Lung (tissue), 12 donors: ENCODE data around the gene CLRN1. TPM values are rescaled to one million over a fixed set of nuclear protein-coding genes. Genes with fewer than 3 reads are reported as not detected.

Experiments
- ATAC-seq: fragments of 200-7000 bp; cut with Tn5 transposase; one replicate; pipeline ENCODE4 v1.9.1; 2020; ENCODE audit warnings: moderate number of reproducible peaks; ENCODE audit not compliant: insufficient read depth, low FRiP score
- DNase-seq, 3 donors: peaks; one replicate each; pipeline ENCODE4 v3.0.0-alpha.2; 2013 to 2017
- H3K27ac ChIP-seq, 2 donors: one replicate each; pipeline ENCODE4 v1.5.1; 2013; ENCODE audit warnings: mild to moderate bottlenecking in 2 of 2, moderate library complexity in 2 of 2, control low read depth in 1 of 2, inconsistent platforms in 1 of 2, low read depth in 1 of 2, low read length in 1 of 2
- H3K27me3 ChIP-seq, 3 donors: one replicate each; pipeline ENCODE4 v1.5.1; 2013; ENCODE audit warnings: low read length in 2 of 3; ENCODE audit not compliant: control insufficient read depth in 3 of 3, insufficient read depth in 3 of 3
- H3K36me3 ChIP-seq, 4 donors: one replicate each; pipeline ENCODE4 v1.5.1; 2013; ENCODE audit warnings: low read length in 4 of 4, mild to moderate bottlenecking in 1 of 4, moderate library complexity in 1 of 4; ENCODE audit not compliant: control insufficient read depth in 4 of 4, insufficient read depth in 4 of 4
- H3K4me1 ChIP-seq, 5 donors: one replicate each; pipeline ENCODE4 v1.5.1; 2013; ENCODE audit warnings: low read length in 5 of 5, mild to moderate bottlenecking in 2 of 5, moderate library complexity in 1 of 5; ENCODE audit not compliant: control insufficient read depth in 5 of 5, insufficient read depth in 5 of 5
- H3K4me3 ChIP-seq: one replicate; pipeline ENCODE4 v1.5.1; 2013; ENCODE audit warnings: mild to moderate bottlenecking, control low read depth, moderate library complexity
- H3K9ac ChIP-seq, 2 donors: one replicate each; pipeline ENCODE4 v1.5.1; 2013; ENCODE audit warnings: low read length in 2 of 2, control low read depth in 1 of 2; ENCODE audit not compliant: insufficient read depth in 1 of 2
- H3K9me3 ChIP-seq, 4 donors: one replicate each; pipeline ENCODE4 v1.5.1; 2013; ENCODE audit warnings: low read length in 3 of 4, mild to moderate bottlenecking in 1 of 4, moderate library complexity in 1 of 4; ENCODE audit not compliant: control insufficient read depth in 4 of 4, insufficient read depth in 3 of 4
- WGBS, 2 donors: extraction: QIAGEN DNeasy Blood & Tissue Kit; methylation state at CpG; one replicate each; pipeline ENCODE4 v1.1.7; 2013; 5-methylcytosine and 5-hydroxymethylcytosine counted together
- polyA plus RNA-seq, 2 donors: library from polyadenylated mRNA; stranded (reverse); fragments of 200-250 nt; gene quantifications; one replicate each; pipeline ENCODE4 v1.2.1, GENCODE V29; 2013
- total RNA-seq, 2 donors: library from RNA; depleted of rRNA in 1 of 2; stranded (reverse); fragments of >200 nt in 1 of 2; gene quantifications; one replicate each; pipeline ENCODE4 v1.2.1, GENCODE V29; 2014 to 2021
- TF ChIP-seq, protein P1 (sequence below): IDR thresholded peaks from 2 replicates; pipeline ENCODE4 v1.5.1; 2012; ENCODE audit warnings: mild to moderate bottlenecking; ENCODE audit errors: control extremely low read depth, extremely low read depth
- donor health status: control.
- donor health status: control.
- donor health status: Bipolar disorder and iron deficiency.
- donor health status: healthy.
- donor health status: DM: yes; HTN: yes; CAD: no.

Gene CLRN1
- total and polyA plus RNA-seq, 4 donors: not detected

- Histone ChIP-seq H3K27me3 (peaks cover 0 to 3% (median 0%) of the 10 kb centered on the region in 3 donors), H3K9ac (no peak overlapping the region), H3K27ac (no peak overlapping the region), H3K4me1 (no peaks in the 10 kb centered on the region), H3K36me3 (no peaks in the 10 kb centered on the region), H3K4me3 (no peak overlapping the region), H3K9me3 (no peaks in the 10 kb centered on the region)
- 83 to 94% methylated on average over 2 of the region's 2 CpGs for WGBS, 2 donors
- TF ChIP-seq, protein P1, sequence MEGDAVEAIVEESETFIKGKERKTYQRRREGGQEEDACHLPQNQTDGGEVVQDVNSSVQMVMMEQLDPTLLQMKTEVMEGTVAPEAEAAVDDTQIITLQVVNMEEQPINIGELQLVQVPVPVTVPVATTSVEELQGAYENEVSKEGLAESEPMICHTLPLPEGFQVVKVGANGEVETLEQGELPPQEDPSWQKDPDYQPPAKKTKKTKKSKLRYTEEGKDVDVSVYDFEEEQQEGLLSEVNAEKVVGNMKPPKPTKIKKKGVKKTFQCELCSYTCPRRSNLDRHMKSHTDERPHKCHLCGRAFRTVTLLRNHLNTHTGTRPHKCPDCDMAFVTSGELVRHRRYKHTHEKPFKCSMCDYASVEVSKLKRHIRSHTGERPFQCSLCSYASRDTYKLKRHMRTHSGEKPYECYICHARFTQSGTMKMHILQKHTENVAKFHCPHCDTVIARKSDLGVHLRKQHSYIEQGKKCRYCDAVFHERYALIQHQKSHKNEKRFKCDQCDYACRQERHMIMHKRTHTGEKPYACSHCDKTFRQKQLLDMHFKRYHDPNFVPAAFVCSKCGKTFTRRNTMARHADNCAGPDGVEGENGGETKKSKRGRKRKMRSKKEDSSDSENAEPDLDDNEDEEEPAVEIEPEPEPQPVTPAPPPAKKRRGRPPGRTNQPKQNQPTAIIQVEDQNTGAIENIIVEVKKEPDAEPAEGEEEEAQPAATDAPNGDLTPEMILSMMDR: no peak
- DNase-seq: no peak
- no peak for ATAC-seq
Measured at GRCh38 chr3:150965436-150965835, 7.1 kb downstream of the CLRN1 start.

GRCh38 chr3:150961949-150962348 is 10.6 kb downstream of the CLRN1 start:
- DNase-seq (no peak), ATAC-seq (no peak)
- Histone ChIP-seq H3K36me3 (no peaks in the 10 kb centered on the region), H3K9me3 (no peaks in the 10 kb centered on the region), H3K4me1 (no peaks in the 10 kb centered on the region), H3K27me3 (peaks cover 0 to 3% (median 0%) of the 10 kb centered on the region in 3 donors), H3K4me3 (no peak overlapping the region), H3K27ac (no peak overlapping the region), H3K9ac (no peak overlapping the region)
- TF ChIP-seq, protein P1: no peak
- WGBS, 2 donors: 92 to 95% methylated on average over 4 of the region's 4 CpGs

DNA sequence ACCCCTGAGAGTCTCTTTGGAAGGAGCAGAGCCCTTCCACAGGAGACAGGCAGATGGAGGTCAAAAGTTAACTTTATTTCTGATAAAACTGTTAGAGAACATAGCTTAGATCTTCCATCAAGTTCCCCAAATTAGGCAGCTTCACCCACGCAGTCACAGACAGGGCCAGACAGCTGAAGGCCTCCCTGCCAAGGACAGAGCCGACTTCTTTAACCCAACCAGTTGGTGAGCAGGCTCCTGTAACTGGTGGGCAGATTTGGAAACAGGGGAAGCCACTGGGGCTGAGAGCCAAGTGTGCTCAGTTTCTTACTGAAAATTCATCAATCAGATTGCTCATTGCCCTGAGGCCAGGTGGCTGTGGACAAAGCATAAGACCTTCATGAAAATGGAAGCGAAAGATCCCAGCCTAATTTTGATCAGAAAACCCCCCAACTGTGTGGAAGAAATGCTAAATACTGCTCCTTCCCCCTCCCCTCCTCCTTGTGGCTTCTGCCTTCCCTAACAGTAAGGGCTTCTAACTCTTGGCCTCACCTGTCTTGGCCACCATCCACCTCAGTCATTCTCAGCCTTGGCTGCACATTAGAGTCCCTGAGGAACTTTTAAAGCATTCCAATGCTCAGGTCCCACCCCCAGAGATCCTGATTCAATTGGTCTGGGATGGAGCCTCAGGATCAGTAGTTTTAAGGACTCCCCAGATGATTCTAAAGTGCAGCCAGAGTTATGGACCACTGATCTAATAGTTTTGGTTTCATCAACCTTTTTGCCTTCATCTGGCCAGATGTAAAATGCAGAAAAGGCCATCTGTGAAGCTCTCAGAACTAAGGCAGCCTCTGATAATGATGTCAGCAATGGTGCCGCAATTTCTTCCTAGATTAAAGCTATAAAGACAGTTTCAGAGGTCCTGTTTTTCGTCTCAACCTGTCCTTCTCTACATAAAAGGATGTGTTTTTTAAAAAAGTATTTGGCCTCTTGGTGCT is 11.5 kb downstream of the CLRN1 start:
- Histone ChIP-seq H3K9ac (no peak overlapping the region), H3K4me3 (no peak overlapping the region), H3K36me3 (no peaks in the 10 kb centered on the region), H3K4me1 (no peaks in the 10 kb centered on the region), H3K27ac (no peak overlapping the region), H3K9me3 (no peaks in the 10 kb centered on the region), H3K27me3 (peaks cover 0 to 3% (median 0%) of the 10 kb centered on the region in 3 donors)
- no peak for ATAC-seq
- no peak for DNase-seq
- 76 to 86% methylated on average over 5 of the region's 5 CpGs for WGBS, 2 donors
- TF ChIP-seq, protein P1: no peak
